ENCODE data around the gene ASCL3.

The ASCL3 gene

DNA sequence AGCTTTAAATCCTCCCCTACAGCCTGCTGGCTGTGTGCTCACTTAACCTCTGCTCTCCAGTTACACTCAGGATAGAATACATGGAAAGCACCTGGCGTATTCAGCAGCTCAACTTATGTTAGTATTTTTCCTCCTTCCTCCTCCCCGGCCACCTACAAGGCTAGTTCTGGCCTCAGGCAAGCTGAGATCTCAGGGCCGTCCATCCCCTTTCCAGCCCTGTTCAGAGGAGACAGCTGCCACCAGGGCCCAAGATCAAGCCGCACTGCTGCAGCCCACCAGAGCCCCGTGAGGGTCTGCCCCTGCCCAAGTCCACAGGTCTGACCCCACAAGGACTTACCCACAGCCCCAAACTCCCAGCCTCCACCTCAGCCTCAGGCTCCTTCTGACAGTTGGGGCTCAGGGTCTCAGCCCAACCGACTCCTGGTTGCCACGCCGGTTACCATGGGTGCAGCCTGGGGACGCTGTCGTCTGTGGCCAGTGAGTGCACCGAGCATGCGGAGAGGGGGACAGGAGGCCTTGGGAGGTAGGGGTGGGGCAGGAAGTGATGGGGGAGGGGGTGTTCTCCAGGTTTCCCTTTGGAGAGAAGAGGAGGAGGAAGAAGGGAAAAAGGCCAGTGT is 10.1 kb downstream of the ASCL3 start, which contains the start of gene C11orf16:
C11orf16 (minus strand) TSS at position 384 of the 617 bp plus-strand sequence. CDS start 639 bp downstream, outside the sequence.
- no peak for DNase-seq (ENCODE audit: low read depth)
- TF ChIP-seq, protein P1, sequence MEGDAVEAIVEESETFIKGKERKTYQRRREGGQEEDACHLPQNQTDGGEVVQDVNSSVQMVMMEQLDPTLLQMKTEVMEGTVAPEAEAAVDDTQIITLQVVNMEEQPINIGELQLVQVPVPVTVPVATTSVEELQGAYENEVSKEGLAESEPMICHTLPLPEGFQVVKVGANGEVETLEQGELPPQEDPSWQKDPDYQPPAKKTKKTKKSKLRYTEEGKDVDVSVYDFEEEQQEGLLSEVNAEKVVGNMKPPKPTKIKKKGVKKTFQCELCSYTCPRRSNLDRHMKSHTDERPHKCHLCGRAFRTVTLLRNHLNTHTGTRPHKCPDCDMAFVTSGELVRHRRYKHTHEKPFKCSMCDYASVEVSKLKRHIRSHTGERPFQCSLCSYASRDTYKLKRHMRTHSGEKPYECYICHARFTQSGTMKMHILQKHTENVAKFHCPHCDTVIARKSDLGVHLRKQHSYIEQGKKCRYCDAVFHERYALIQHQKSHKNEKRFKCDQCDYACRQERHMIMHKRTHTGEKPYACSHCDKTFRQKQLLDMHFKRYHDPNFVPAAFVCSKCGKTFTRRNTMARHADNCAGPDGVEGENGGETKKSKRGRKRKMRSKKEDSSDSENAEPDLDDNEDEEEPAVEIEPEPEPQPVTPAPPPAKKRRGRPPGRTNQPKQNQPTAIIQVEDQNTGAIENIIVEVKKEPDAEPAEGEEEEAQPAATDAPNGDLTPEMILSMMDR (IDR thresholded peaks at IDR 0.05; ENCODE audit: control insufficient read depth, insufficient read depth, low read depth, low read length, missing control alignments): no peak
- no peak within 1 kb of the TSS for H3K4me3 ChIP-seq (ENCODE audit: control insufficient read depth, low read depth, low read length)

DNA sequence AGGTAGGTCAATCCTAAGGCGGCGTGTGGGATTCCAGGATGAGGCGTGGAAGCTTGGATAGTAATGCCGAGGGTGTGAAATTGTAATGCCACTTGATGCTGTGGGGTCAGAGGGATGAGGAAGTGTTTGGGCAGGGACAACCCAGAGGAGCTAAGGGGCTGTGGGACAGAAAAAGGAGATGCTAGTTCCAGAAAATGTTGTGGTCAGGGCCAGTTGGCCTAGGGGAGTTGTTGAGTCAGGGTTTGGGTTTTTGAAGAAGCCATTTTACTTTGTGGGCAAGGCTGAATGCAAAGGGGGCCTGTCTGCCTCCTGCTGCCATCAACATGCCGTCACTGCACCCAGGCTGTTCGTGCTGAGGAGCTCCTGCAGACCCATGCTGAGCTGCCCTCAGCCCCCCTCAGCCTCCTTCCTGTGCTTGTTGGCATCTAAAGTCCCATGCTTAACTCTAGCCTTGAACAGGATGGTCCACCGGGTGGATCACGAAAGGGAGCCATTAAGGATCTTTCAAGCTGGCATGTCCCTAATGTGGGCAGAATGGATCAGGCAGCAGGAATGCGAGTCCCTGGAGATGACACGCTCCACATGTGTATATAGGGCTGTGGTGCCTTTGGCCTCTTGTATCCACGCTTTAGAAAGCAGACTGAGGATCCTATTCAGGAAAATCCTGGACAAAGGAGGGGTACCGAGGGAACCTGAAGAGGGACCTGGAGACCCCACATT is 12.2 kb downstream of the ASCL3 start:
- no peak overlapping the region for H3K4me3 ChIP-seq (ENCODE audit: control insufficient read depth, low read depth, low read length)
- TF ChIP-seq, protein P1 (IDR thresholded peaks at IDR 0.05; ENCODE audit: control insufficient read depth, insufficient read depth, low read depth, low read length, missing control alignments): no peak
- no peak for DNase-seq (ENCODE audit: low read depth)

DNA sequence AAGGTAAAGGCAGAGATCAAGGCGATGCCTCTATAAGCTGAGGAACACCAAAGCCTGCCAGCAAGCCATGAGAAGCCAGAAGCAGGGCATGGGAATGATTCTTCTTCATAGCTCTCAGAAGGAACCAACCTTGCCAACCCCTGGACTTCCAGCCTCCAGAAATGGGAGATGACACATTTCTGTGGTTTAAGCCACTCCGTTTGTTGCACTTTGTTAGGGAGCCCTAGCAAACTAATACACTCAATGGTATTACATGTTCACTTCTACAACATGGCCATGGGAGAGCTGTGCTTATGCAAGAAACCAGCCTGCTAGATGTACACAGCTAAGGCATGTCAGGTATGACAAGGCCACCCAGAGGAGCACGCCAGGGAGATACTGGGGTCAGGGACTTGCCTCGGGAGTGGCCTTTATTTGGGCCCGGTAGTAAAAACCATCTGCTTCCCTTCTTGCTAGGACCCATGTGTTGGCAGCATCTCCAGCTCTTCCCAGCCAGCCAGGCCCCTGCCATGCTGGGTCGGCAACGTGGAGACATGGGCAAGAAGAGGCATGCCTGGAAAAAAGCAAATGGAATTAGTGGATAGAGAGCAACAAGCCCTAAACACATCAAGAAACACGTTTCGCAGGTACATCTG is 13.7 kb downstream of the ASCL3 start:
- TF ChIP-seq, protein P1 (IDR thresholded peaks at IDR 0.05; ENCODE audit: control insufficient read depth, insufficient read depth, low read depth, low read length, missing control alignments): no peak
- H3K4me3 ChIP-seq (ENCODE audit: control insufficient read depth, low read depth, low read length): no peak overlapping the region

DNA sequence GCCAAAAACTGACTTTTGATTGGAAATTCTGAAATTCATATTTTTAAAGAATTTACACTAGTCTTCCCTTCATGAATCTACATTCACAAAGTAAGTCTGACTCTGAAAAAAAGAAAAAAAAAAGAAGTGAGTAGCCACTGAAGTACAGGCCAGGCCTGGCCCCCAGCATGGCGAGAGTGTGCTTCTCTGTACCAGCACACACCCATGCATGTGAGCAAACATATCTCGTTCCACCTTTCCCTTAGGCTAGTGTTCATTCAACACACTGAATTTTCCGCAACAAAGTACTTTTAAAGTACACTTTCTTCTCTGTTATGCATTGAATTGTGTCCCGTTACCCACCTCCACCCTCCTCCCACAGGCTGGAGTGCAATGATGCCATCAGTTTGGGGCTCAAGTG is 14.6 kb downstream of the ASCL3 start:
- no peak overlapping the region for H3K4me3 ChIP-seq (ENCODE audit: control insufficient read depth, low read depth, low read length)
- no peak for DNase-seq (ENCODE audit: low read depth)
- TF ChIP-seq, protein P1 (IDR thresholded peaks at IDR 0.05; ENCODE audit: control insufficient read depth, insufficient read depth, low read depth, low read length, missing control alignments): no peak

More for the DNA sequence above, 13.7 kb downstream of the ASCL3 start:
- peak; percentile 32 for DNase-seq (ENCODE audit: low read depth)

DNA sequence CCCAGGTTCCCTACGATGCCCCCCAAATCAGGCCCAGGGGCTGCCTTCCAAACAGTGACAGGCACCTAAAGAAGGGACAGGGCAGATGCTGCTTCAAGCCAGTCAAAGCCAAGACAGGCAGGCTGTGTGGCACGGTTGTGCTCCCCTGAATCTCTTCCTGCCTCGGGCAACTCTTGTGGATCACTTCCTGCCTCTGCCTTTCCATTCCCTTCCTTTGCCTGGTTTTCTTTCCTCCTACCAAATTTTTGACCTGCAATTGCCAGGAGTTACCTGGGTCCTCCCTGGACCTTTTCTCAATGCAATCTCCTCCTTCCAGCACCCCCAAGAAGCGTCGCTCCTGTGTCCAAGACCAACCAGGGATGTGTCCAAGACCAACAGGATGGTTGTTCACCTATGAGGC is 15.6 kb downstream of the ASCL3 start:
- TF ChIP-seq, protein P1 (IDR thresholded peaks at IDR 0.05; ENCODE audit: control insufficient read depth, insufficient read depth, low read depth, low read length, missing control alignments): no peak
- no peak overlapping the region for H3K4me3 ChIP-seq (ENCODE audit: control insufficient read depth, low read depth, low read length)
- DNase-seq (ENCODE audit: low read depth): no peak

DNA sequence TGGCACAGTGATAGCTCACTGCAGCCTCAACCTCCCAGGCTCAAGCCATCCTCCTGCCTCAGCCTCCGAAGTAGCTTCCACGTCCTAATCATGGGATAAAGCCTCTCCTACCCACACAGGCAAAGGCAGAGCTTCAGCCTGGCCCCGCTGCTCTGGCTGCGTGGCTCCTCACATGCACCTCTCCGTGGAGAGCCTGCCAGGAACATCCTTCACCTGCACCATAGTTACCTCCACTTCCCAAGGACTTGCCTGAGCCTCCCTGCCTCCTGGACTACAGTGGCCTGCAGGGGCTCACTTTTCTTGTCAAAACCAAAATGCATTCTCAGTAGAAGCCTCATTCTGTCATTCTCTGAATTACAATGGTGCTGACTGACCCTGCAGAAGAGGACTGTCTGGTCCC is 16.6 kb downstream of the ASCL3 start:
- TF ChIP-seq, protein P1 (IDR thresholded peaks at IDR 0.05; ENCODE audit: control insufficient read depth, insufficient read depth, low read depth, low read length, missing control alignments): no peak
- DNase-seq (ENCODE audit: low read depth): no peak
- no peak overlapping the region for H3K4me3 ChIP-seq (ENCODE audit: control insufficient read depth, low read depth, low read length)

Measured in AG09309 (cell line).